IMR-90 (cell line): ENCODE measurements around the gene RPS27L. TPM values are rescaled to one million over a fixed set of nuclear protein-coding genes. Genes with fewer than 3 reads are reported as not detected.
A peak's percentile ranks its signal among the peaks of the same experiment; 100 is the strongest.

Experiments
- ATAC-seq: fragments of 200-7000 bp; cut with Tn5 transposase; 2 replicates; pipeline ENCODE4 v1.9.1; 2020; ENCODE audit warnings: low read depth, mild to moderate bottlenecking, moderate library complexity
- BruUV-seq: library from RNA; stranded (reverse); fragments of 400-500 nt; replicated peaks from 2 replicates; lab custom pipeline; 2021; lab: Mats Ljungman, UMichigan
- CTCF ChIA-PET: fragments of 300-600 bp; formaldehyde crosslinking; extraction: SDS; loops from one replicate; lab custom pipeline; 2021; ENCODE audit warnings: antibody characterized with exemption; lab: Yijun Ruan, JAX
- POLR2A ChIA-PET: fragments of 300-600 bp; sonication (Branson Sonifier 250); formaldehyde crosslinking; loops from one replicate; lab custom pipeline; 2022; ENCODE audit warnings: antibody characterized with exemption; ENCODE audit not compliant: unreplicated experiment; lab: Charles Lee
- DNase-seq: peaks from one replicate; pipeline ENCODE4 v3.0.0; 2013
- H2AFZ ChIP-seq: replicated peaks from 2 replicates; pipeline ENCODE3; 2013; ENCODE audit warnings: low read length, mild to moderate bottlenecking; ENCODE audit not compliant: poor library complexity
- H2AK5ac ChIP-seq: 2 replicates; pipeline ENCODE4 v1.6.1; 2013; ENCODE audit warnings: low read depth, low read length, inconsistent platforms
- H2AK9ac ChIP-seq: replicated peaks from 2 replicates; pipeline ENCODE3; 2013; ENCODE audit warnings: mild to moderate bottlenecking, low read depth, low read length, moderate library complexity; ENCODE audit not compliant: poor library complexity
- H2BK120ac ChIP-seq: 2 replicates; pipeline ENCODE4 v1.6.1; 2013; ENCODE audit warnings: low read depth, low read length, inconsistent platforms
- H2BK15ac ChIP-seq: 3 replicates; pipeline ENCODE4 v1.6.1; 2013; ENCODE audit warnings: low read depth, low read length, inconsistent platforms
- H2BK20ac ChIP-seq: 2 replicates; pipeline ENCODE4 v1.6.1; 2013; ENCODE audit warnings: low read depth, mild to moderate bottlenecking, inconsistent platforms, low read length, moderate library complexity
- H2BK5ac ChIP-seq: 2 replicates; pipeline ENCODE4 v1.6.1; 2013; ENCODE audit warnings: mild to moderate bottlenecking, low read depth, low read length, inconsistent platforms; ENCODE audit not compliant: poor library complexity, severe bottlenecking
- H3K14ac ChIP-seq: replicated peaks from 2 replicates; pipeline ENCODE4 v1.6.1; 2013; ENCODE audit warnings: low read depth, low read length, inconsistent platforms
- H3K18ac ChIP-seq: 2 replicates; pipeline ENCODE4 v1.6.1; 2013; ENCODE audit warnings: low read depth, low read length, control low read depth
- H3K23ac ChIP-seq: 2 replicates; pipeline ENCODE4 v1.6.1; 2013; ENCODE audit warnings: low read depth, low read length, inconsistent platforms
- H3K27ac ChIP-seq: 2 replicates; pipeline ENCODE4 v1.5.1; 2013; ENCODE audit warnings: mild to moderate bottlenecking, control low read depth, low read length; ENCODE audit not compliant: insufficient read depth
- H3K27me3 ChIP-seq: 2 replicates; pipeline ENCODE4 v1.6.1; 2013; ENCODE audit warnings: low read length; ENCODE audit not compliant: control insufficient read depth, insufficient read depth
- H3K36me3 ChIP-seq: 2 replicates; pipeline ENCODE4 v1.6.1; 2013; ENCODE audit warnings: low read length, mixed read lengths; ENCODE audit not compliant: control insufficient read depth, insufficient read depth
- H3K4ac ChIP-seq: 2 replicates; pipeline ENCODE4 v1.6.1; 2013; ENCODE audit warnings: low read depth, low read length, inconsistent platforms
- H3K4me1 ChIP-seq: 2 replicates; pipeline ENCODE4 v1.6.1; 2013; ENCODE audit warnings: low read length, mixed read lengths; ENCODE audit not compliant: control insufficient read depth, insufficient read depth
- H3K4me2 ChIP-seq: 2 replicates; pipeline ENCODE4 v1.6.1; 2013; ENCODE audit warnings: low read depth, mild to moderate bottlenecking, control low read depth, low read length, moderate library complexity
- H3K4me3 ChIP-seq: 2 replicates; pipeline ENCODE4 v1.5.1; 2013; ENCODE audit warnings: low read depth, mild to moderate bottlenecking, control low read depth, low read length, moderate library complexity; ENCODE audit not compliant: insufficient read depth
- H3K56ac ChIP-seq: 2 replicates; pipeline ENCODE4 v1.6.1; 2013; ENCODE audit warnings: low read length, inconsistent platforms; ENCODE audit not compliant: insufficient read depth; ENCODE audit errors: extremely low read depth
- H3K79me1 ChIP-seq, 2 experiments: 2 replicates each; pipeline ENCODE4 v1.6.1; 2013; ENCODE audit warnings: low read length in 2 of 2, inconsistent platforms in 1 of 2, low read depth in 1 of 2
- H3K9ac ChIP-seq: 2 replicates; pipeline ENCODE4 v1.6.1; 2013; ENCODE audit warnings: low read depth, low read length, control low read depth
- H3K9me1 ChIP-seq: 2 replicates; pipeline ENCODE4 v1.6.1; 2013; ENCODE audit warnings: low read length, inconsistent platforms; ENCODE audit not compliant: insufficient read depth
- H3K9me3 ChIP-seq: 2 replicates; pipeline ENCODE4 v1.6.1; 2013; ENCODE audit warnings: low read length; ENCODE audit not compliant: control insufficient read depth, insufficient read depth
- H4K20me1 ChIP-seq: 2 replicates; pipeline ENCODE4 v1.6.1; 2013; ENCODE audit warnings: low read length, inconsistent platforms; ENCODE audit not compliant: insufficient read depth
- H4K5ac ChIP-seq: 2 replicates; pipeline ENCODE4 v1.6.1; 2013; ENCODE audit warnings: mild to moderate bottlenecking, low read depth, low read length, control low read depth
- H4K8ac ChIP-seq, 2 experiments: 2 replicates each; pipeline ENCODE4 v1.6.1; 2013; ENCODE audit warnings: low read depth in 2 of 2, low read length in 2 of 2, control low read depth in 1 of 2, inconsistent platforms in 1 of 2
- H4K91ac ChIP-seq: 2 replicates; pipeline ENCODE4 v1.6.1; 2013; ENCODE audit warnings: low read depth, low read length, inconsistent platforms; ENCODE audit not compliant: insufficient read depth
- RAD21 ChIP-seq: IDR thresholded peaks from 2 replicates; pipeline ENCODE4 v1.6.1; 2012; ENCODE audit warnings: low read length, improper control_type of control experiment
- RCOR1 ChIP-seq: IDR thresholded peaks from 2 replicates; pipeline ENCODE4 v1.6.1; 2012; ENCODE audit warnings: mild to moderate bottlenecking, low read length, improper control_type of control experiment; ENCODE audit not compliant: insufficient replicate concordance
- SMC3 ChIP-seq: fragments of 150-350 bp; IDR thresholded peaks from 2 replicates; pipeline ENCODE4 v1.6.1; 2016; ENCODE audit warnings: low read depth, mild to moderate bottlenecking, antibody characterized with exemption, low read length, moderate library complexity
- WGBS, 2 experiments: methylation state at CpG; one replicate each; pipeline versions ENCODE4 v1.1.5 to v1.1.7; 2013; ENCODE audit warnings: missing lambda C conversion rate in 2 of 2; ENCODE audit not compliant: insufficient read length in 1 of 2; ENCODE audit errors: extremely low coverage in 2 of 2; 5-methylcytosine and 5-hydroxymethylcytosine counted together
- dilution Hi-C: fragments of 300-500 bp; cut with HindIII; formaldehyde crosslinking; loops from one replicate; pipeline ENCODE4 v1.14.3; 2018; ENCODE audit warnings: low sequenced_read_pairs; ENCODE audit not compliant: unreplicated experiment
- in situ Hi-C: fragments of 300-500 bp; cut with MboI; formaldehyde crosslinking; loops from 3 replicates; pipeline ENCODE4 v1.14.3; 2019; ENCODE audit warnings: low sequenced_read_pairs, inconsistent platforms, mixed read lengths
- intact Hi-C: fragments of 100-400 bp; cut with micrococcal nuclease; formaldehyde crosslinking; loops from 2 replicates; pipeline ENCODE4 v1.10.0; 2022
- polyA plus RNA-seq, 3 experiments: library from polyadenylated mRNA; depleted of rRNA; stranded (reverse); fragments of >200 nt; gene quantifications; 2 replicates each; pipeline ENCODE4 v1.2.3, GENCODE V29; 2012; ENCODE audit warnings: low replicate concordance in 1 of 3
- total RNA-seq: library from RNA; depleted of rRNA; stranded (reverse); fragments of >200 nt; gene quantifications from 2 replicates; pipeline ENCODE4 v1.2.3, GENCODE V29; 2012

Gene RPS27L
- total and polyA plus RNA-seq, 2 of the 4 experiments (the other 2 are of a cell fraction): 53.1 to 302 TPM

GRCh38 chr15:63196842-63197241, 39.6 kb upstream of the RPS27L start:
- ATAC-seq (no peak), DNase-seq (no peak)
- no peak for TF ChIP-seq SMC3
- TF ChIP-seq RCOR1: no peak
- TF ChIP-seq RAD21: no peak
- H3K18ac ChIP-seq: no peak overlapping the region
- peaks cover 11% of the 10 kb centered on the region for H3K9me1 ChIP-seq
- ChIA-PET POLR2A (no interaction called here), CTCF (interaction anchor here (1.2 kb wide), 1 partner anchor 46 kb away, joined by 4 read pairs; no protein-coding TSS in a partner anchor)
- intact Hi-C loops: loop anchor here (5.0 kb wide), 1 partner anchor 55 kb away; no protein-coding TSS in a partner anchor
- no peak overlapping the region for H3K27ac ChIP-seq
- H3K9me3 ChIP-seq: no peaks in the 10 kb centered on the region
- in situ Hi-C loops: no loop called here
- BruUV-seq: no TSS peak
- no peak overlapping the region for H2BK15ac ChIP-seq
- no peak overlapping the region for H3K4me2 ChIP-seq
- no peak overlapping the region for H2AK9ac ChIP-seq
- peaks cover 21% of the 10 kb centered on the region for H3K4me1 ChIP-seq
- H2BK120ac ChIP-seq: no peak overlapping the region
- H4K8ac ChIP-seq: no peak overlapping the region
- H3K79me1 ChIP-seq: peaks cover 41 to 85% of the 10 kb centered on the region in 2 experiments
- no peak overlapping the region for H2AFZ ChIP-seq
- H4K91ac ChIP-seq: no peak overlapping the region
- H3K4ac ChIP-seq: no peak overlapping the region
- H3K9ac ChIP-seq: no peak overlapping the region
- dilution Hi-C loops: no loop called here
- no peak overlapping the region for H2BK20ac ChIP-seq
- H4K5ac ChIP-seq: no peak overlapping the region
- H3K36me3 ChIP-seq: no peaks in the 10 kb centered on the region
- H3K56ac ChIP-seq: no peak overlapping the region
- no peak overlapping the region for H2BK5ac ChIP-seq
- H2AK5ac ChIP-seq: peak overlapping the region; percentile 28; the same call in 1 of the 2 replicates
- H3K14ac ChIP-seq: no peak overlapping the region
- H3K4me3 ChIP-seq: no peak overlapping the region
- WGBS, 2 experiments: no CpG with 5 or more reads among the region's 1 CpG
- no peaks in the 10 kb centered on the region for H3K27me3 ChIP-seq
- H3K23ac ChIP-seq: no peak overlapping the region
- H4K20me1 ChIP-seq: peaks cover 13% of the 10 kb centered on the region; the same call in 1 of the 2 replicates
